ENCODE results near the gene MCTP1.

MCTP1 gene

DNA sequence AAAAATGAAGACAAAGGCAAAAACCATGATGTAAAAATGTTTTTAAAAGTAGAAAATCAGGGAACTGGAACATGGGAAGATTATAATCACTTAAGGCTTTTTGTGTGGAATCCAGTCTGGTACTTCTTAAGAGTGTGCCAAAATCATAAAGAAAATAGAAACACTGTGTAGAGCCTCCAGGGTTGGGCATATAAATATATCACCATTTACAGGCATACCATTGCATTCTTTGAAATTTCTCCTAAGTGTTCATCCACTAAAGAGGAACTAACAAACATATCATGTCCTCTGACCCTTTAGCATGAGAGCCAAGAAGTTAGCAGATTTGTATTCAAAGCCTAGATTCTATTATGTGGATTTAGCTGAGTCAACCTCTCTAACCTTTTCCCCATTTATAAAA is 573.1 kb downstream of the MCTP1 start:
- DNase-seq (ENCODE audit: low spot score) = no peak
- FAIRE-seq = no peak

DNA sequence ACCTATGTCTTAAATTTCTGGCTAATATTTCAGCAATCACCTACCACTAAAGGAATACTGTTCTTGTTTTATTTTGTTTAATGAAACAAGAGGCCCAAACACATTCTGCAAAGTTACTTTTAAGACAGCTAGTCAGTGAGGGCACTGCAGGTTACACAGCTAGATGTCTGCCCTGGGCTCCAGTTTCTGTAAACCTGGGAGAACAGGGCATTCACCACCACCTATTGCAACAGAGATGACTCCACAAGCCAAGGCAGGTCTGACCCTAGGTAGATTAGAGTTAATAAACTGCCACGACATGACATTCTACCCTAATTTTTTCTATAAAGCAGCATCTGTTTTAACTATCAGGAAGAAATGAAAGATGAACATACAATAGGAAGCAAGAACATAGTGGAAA is 575.6 kb downstream of the MCTP1 start:
- DNase-seq (ENCODE audit: low spot score) = no peak
- no peak for FAIRE-seq

DNA sequence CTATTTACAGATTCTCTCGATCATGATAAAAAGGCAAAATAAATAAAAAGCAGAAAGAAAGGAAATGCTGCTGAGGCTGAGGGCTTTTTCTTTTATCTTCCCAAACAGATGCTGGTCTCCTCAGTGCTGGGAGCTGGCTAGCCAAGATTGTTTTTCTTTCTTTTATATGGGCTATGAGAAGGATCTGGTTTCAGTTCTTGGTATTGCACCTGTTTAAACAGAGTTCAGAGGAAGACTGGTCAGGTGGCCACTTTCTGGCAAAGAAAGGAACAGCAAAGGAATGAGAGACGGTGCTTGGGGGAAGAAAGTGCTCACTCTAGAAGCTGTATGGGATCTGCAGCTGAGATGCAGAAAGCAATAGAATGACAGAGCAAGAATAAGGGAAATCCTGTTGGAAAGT is 577.5 kb downstream of the MCTP1 start:
- DNase-seq (ENCODE audit: low spot score) (no peak), FAIRE-seq (no peak)

DNA sequence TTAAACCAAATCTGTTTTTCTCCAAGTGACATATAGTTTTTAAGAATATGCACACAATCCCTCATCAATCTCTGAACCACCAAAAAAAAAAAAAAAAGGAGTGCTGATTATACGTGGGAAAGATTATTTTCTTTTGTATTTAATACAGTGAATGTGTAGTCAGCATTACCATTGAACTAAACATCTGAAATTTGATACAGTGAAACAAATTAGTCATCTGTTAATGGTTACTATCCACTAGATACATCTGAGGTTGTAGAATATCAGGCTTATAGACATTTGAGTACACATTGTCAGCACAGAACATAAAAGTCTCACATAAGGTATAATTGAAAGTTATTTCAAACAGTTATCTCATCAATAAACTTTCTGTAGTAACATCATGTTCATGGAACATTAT is 579.5 kb downstream of the MCTP1 start:
- FAIRE-seq (no peak), DNase-seq (ENCODE audit: low spot score) (peak; percentile 6)

DNA sequence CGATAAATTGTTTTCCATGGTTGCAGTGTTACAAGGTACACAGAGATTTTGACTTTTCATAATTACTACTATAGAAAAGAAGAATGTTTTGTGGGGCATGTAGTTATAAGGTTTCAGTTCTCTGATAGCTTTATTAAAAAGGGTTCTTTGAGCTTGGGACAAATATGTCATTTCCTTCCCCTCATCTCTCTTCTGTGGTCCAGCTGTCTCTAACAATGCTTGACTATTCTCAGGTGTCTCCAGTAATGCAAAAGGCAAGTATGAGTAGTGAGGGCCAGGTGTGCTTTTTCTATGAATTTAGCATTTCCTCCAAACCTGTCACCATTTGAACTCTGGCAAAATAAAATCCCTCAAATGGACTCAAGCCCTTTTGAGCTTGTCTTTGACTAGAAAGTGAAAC is 582.2 kb downstream of the MCTP1 start:
- DNase-seq (ENCODE audit: low spot score) (no peak), FAIRE-seq (no peak)

DNA sequence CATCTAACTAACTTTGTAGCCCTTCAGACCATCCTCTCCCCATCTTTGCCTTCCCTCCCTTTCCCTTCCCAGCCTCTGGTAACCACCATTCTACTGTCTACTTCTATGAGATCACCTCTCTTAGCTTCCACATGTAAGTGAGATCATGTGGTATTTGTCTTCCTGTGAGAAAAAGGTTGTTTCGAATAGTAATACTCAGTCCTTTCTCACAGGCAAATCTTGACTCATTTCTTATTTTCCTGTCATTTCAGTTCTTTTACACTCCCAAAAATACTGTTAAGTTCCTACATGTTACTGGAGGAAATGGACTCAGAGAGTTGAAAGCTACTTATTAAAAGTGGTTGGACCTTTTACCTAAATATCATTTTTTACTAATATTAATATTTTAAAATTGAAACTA is 584.3 kb downstream of the MCTP1 start:
- DNase-seq (ENCODE audit: low spot score) (no peak), FAIRE-seq (no peak)

DNA sequence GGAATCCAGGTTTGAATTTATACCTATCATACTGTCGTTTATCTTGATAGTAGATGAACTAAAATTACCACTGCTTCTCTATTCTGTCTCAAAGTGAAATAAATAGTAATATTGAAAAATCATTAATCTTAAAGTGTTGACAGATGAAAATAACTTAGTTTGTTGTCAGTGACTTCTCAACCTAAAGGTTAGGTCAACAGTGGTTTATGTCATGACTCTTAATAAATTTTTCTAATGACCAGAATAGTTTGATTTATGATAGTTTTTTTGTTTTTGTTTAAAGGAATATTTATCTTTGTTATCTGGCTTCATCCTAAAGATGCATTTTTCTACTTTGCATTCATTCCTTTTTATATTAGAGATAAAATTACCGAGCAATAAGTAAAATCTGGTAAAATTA is 585.3 kb downstream of the MCTP1 start:
- no peak for FAIRE-seq
- no peak for DNase-seq (ENCODE audit: low spot score)

DNA sequence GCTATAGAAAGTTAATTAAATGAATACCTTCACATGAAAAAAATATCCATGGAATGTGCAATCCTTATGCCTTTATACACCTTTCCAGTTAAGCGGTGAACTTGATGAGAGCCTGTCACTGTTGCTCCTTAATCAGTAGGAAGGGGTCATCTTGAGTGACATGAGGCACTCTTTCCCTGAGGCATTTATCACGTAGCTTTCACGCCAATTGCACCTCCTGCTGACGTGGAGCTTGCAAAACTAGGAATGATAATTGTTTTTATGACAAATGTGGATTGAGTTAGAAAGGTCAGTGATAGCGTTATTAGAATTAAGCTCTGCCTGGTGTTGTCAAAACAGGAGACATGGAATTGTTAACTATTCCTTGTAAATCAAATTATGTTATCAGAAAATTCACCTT is 586.7 kb downstream of the MCTP1 start:
- DNase-seq (ENCODE audit: low spot score) = no peak
- no peak for FAIRE-seq

DNA sequence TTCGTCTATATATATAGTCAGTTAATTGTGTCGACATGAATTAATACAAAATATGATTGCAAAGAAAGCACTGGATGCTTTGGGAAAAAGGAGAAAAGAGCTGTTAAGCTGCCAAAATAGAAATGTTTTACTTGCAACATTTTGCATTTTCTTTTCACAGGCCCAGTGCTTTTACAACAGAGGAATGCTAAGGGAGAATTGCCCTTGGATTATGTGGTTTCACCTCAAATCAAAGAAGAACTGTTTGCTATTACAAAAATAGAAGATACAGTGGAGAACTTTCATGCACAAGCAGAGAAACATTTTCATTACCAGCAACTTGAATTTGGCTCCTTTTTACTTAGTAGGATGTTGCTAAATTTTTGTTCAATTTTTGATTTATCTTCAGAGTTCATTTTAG is 590.2 kb downstream of the MCTP1 start:
- DNase-seq (ENCODE audit: low spot score) = no peak
- no peak for FAIRE-seq

DNA sequence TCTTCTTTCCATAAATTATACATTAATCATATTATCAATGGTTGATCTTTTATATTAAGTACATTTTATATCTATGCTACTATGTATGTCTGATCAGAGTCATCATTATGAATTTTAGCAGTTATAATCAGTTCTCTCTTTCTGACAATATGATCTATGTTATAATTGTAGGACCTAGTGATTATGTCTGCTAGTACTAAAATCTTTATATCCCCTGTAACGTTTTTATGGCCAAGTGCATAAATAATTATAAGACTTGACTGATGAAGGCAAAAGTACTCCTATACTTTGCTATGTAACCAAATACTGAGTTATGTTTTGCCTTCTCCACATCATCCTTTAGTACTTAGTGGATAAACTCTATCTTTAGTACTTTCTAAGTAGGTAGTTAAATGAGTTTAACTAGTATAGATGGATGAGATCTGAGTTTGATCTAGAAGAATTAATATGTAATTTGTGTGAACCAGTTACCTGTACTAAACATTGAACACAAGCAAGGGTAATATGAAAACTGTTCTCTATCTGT is 591.0 kb downstream of the MCTP1 start:
- no peak for FAIRE-seq
- DNase-seq (ENCODE audit: low spot score) = no peak

DNA sequence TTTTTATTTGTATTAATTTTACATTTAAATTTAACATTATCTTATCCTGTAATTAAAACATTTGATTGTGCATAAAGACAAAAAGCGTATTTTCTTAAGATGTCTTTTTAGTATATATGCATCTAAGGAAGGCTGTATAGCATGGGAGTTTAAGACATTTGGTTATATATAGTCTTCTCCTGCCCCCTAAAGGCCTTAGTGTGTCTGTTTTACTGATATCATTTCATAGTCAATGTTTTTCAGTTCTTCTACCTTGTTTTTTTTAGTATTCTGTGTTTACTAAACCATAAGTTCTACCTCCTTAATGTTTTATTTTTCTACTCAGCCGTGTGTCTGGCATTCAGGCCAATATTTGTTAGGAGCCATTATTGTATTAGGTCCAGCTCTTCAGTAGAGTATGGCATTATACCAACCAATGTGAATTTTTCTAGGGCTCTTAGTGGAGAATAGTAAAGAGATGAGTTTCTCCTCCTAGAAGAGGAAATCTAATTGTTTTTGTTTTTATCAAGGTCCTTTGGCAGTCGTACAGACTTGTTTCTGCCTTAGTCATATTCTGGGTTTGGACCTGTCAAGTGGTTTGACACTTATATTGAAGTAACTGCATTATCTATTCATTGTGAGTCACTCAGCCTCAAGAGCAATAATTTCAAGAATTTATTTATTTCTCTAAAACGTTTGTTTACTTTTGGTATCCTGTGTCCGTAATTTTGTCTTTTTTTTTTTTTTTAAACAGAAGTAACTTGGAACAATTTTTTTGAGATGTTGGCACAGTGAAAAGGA is 591.7 kb downstream of the MCTP1 start:
- DNase-seq (ENCODE audit: low spot score) (no peak), FAIRE-seq (peak; percentile 12)

DNA sequence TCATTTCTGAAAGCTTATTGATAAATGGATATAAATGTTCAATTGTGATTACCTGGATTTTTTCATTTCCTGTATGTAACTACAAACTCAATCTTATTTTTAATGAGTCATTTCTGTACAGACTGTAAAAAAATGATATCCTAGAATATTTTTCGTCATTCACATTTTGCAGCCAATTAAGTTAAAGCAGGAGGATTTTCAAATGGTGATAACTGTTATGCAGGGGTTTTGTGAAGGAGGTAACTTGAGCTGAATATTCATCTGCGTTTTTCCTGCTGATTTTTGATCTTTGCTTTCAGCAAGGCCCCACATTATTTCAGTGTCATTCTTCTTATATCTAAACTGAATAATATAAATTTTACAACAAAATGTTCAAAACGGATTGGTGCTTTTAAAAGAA is 592.3 kb downstream of the MCTP1 start:
- DNase-seq (ENCODE audit: low spot score) (no peak), FAIRE-seq (no peak)

DNA sequence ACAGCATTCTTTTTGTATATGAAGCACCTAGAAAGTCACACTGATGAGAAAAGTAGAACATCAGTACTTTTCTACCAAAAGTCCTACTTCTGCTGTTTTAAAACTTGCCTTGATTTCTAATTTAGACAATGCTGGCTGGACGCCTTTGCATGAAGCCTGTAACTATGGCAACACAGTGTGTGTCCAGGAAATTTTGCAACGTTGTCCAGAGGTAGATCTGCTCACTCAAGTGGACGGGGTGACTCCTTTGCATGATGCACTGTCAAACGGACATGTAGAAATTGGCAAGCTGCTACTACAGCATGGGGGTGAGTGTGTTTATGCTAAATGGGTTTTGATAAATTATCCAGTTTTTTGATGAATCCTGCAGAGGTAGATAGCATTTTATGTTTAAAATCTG is 592.9 kb downstream of the MCTP1 start:
- FAIRE-seq (no peak), DNase-seq (ENCODE audit: low spot score) (peak; percentile 30)

DNA sequence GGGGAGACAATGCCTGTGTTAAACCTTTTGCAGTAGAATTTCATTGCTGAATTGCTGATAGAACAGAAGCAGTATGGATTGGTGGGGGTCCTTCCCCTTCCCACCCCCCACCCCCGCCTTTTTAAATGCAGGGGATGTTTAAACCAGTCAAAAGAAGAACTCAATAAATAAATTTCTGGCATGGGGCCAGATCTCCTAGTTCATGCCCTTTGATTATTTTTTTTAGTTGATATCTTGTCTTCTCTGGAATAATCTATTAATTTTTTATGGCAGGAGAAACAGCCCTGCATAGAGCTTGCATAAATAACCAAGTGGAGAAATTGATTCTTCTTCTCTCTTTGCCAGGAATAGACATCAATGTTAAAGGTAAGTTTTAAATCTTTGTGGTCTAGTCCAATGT is 593.6 kb downstream of the MCTP1 start:
- DNase-seq (ENCODE audit: low spot score) (no peak), FAIRE-seq (no peak)

DNA sequence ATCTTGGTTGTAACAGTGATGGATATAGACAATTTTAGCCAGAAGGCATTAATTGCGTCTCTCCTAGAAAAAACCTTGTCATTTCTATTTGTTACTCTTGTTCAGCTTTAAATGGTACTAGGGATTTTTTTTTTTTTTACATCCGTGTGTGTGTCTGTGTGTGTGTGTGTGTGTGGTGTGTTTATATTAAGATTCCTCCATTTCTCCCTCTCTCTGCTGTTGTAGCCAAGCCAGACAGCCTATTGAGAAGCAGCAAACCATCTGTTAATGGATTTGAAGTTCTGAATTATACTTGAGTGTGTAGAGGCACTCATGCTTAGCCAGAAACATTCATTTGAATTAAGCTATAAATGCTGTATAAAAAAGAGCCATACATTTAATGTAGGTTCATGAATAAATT is 594.1 kb downstream of the MCTP1 start:
- DNase-seq (ENCODE audit: low spot score) = no peak

DNA sequence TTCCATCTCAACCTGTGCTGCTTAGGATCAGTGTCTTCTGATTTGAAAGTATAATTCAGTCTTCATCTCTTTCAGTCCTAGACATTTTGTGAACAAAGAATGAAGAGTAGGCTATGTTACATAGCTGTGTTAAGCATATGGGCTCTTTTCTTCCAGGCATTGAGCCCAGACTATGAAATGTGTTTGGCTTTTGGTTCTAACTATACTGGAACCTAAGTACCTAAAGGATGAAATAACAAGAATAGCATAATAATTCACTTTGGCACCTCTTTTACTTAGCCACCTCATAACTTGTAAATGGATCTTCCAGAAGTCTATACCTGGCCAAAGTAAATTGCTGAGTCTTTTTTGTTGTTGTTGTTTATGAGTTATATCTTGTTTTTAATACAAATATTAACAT is 595.0 kb downstream of the MCTP1 start:
- DNase-seq (ENCODE audit: low spot score) (no peak), FAIRE-seq (no peak)

More for the DNA sequence above, 594.1 kb downstream of the MCTP1 start:
- FAIRE-seq = no peak

DNA sequence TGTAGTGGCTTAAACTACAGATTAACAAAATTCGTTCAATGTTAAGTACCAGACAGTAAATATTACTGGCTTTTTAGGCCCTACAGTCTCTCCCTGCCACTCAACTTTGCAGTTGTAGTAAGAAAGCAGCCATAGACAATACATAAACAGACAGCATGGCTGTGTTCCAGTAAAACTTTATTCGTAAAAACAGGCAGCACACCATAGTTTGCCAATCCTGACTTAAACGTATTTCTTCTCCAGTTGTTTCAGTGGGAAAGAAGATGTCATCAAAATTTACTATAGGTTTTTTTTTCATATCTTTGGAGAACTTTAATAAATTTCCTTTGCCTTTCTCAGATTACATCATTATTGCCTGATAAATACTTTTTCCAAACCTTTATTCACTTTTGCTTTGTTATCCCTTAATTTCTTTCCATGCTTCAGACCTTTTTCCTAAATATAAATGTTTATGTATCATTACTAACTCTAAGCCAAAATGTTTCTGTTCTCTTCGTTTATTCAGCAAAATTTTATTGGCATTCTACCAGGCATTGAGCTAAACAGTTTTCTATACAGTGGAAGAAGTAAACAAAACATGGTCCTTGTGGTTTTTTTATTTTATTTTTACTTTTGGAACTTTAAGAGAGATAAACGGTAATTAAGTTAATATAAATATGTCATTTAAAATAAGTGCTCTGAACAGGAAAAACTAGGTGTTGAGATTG is 601.9 kb downstream of the MCTP1 start:
- DNase-seq (ENCODE audit: low spot score) (no peak), FAIRE-seq (no peak)

DNA sequence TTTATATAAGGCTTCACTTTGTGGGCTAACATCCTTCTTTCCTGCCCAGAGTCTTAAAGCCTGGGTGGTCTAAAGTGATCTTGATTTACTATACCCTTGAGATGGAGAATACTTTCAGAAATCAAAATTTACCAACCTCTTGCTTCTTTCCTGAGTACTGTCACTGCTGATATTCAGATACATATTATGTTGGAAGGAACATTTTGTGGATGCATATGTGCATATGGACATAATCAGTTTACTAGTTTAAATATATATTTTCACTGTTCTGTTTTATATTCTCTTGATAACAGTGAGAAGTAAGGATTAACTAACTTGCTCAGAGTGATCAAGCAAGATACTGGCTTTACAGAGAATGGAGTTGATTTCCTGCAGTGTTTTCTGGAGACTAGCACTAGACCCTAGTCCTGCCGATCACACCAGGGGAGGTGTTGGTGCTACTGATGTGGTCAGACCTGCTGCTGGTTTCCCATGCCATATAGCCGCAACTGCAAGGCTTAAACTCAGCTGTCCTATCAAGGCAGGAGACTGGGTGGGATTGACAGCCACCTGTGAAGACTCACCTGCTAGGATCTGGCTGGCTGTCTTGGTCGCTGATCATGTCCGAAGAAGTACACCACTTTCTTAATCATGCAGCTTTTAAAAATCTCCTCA is 608.8 kb downstream of the MCTP1 start:
- DNase-seq (ENCODE audit: low spot score) (no peak), FAIRE-seq (no peak)

DNA sequence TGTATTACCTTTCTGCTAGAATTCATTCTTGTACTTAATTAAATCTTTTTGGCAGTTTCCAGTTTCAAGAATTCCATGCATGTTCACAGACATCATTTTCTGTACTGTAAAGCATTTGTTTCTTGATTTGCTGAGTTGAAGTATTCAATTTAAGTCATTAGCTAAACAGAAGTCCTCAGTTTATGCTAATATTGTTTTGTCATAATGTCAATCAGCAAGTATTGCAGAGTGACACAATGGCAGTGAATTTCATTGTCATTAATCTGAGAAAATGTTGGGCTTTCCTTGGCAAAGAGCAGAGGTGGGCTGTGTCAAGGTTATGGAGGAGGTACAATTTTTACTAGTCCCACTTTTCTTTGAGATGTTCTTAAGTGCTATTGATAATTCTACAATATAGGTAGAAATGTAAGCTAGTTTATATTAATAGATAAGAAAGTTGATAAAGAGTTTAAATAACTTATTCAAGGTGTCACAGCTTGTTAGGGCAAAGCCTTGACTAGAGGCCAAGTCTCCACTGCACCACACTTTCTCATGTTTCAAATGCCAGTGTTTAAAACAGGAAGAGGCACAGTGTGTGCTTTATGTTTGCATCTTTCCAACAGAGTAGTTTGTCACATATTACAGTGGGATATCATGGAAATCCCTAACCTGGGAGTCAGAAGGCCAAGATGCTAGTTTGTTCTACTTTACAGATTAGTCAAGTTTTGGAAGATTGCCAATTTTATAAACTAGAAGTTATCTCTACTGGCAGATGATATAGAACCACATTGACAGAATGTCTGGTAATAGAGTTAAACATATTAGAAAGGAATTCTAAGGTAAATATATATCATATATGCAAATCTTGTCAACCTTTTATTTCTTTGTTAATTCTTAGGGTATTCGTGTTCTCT is 610.2 kb downstream of the MCTP1 start:
- peak; percentile 4 for DNase-seq (ENCODE audit: low spot score)
- FAIRE-seq = no peak

DNA sequence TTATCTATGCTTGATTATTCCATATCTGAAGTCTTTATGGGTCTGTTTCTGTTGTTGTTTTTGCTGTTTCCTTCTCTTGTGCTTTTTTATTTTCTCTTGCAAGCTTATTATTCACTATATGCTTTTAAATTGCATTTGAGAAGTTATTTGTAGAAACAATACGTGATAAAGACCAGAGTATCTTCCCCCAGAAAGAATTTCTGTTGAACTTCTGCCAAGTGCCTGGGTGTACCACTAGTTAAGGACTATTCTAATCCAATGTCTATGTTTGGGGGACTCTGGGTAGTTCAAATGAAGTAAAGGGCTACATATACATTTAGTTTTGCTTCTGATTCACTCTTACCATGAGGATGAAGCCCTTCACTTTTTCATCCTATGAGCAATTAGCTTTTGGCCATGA is 612.1 kb downstream of the MCTP1 start:
- no peak for DNase-seq (ENCODE audit: low spot score)
- no peak for FAIRE-seq

DNA sequence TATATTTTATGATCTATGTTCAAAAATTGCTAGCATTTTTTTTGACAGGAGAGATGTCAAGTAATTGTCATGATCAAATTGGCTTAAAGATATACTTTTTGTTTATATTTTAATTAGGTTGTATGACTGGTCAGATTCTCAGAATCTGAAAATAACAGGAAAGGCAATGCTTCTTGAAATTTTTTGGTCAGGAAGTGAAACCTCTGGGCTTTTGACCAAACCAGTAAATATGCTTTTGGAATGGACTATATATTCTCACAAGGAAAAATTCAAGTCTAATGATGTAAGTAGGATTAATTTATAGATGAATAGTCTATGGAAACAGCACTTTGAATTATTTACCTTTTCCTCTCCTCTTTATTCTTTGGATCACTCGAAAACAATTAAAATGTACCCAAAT is 614.2 kb downstream of the MCTP1 start:
- no peak for DNase-seq (ENCODE audit: low spot score)
- FAIRE-seq = no peak
